ENCODE data around the gene CHAC1. TPM values are rescaled to one million over a fixed set of nuclear protein-coding genes. Genes with fewer than 3 reads are reported as not detected.
"Not testable (repeated sequence)": the region's sequence is repeated elsewhere in the genome, so short reads cannot be mapped to it uniquely, and the experiment has no call there.

CHAC1 gene
- polyA plus RNA-seq, 2 of the 4 experiments (the other 2 are of a cell fraction): 4.9 to 22.2 TPM

DNA sequence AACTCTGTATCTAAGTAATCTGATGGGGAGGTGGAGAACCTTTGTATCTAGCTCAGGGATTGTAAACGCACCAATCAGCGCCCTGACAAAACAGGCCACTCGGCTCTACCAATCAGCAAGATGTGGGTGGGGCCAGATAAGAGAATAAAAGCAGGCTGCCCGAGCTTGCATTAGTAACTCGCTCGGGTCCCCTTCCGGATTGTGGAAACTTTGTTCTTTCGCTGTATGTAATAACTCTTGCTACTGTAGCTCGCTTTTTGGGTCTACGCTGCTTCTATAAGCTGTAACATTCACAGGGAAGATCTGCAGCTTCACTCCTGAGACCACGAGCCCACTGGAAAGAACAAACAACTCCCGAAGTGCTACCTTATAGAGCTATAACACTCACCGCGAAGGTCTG is 9.0 kb downstream of the CHAC1 start:
- not testable (repeated sequence) for DNase-seq (ENCODE audit: low read depth in 1 of 2, low spot score in 1 of 2); H3K4me1 ChIP-seq; H3K4me3 ChIP-seq; FAIRE-seq; H3K9me3 ChIP-seq; H3K27ac ChIP-seq; ATAC-seq; H3K4me2 ChIP-seq
- ChIA-PET POLR2A (interaction anchor here (1.3 kb wide), 1 partner anchor 9 kb away, joined by 6 read pairs; the partner anchor contains the start of gene CHAC1), CTCF (interaction anchor here (1.4 to 4.7 kb wide), 5 partner anchors 20 to 63 kb away, joined by 3 to 26 read pairs (median 3); no protein-coding TSS in a partner anchor)
- 95% methylated on average over 14 of the region's 14 CpGs for WGBS (ENCODE audit: missing lambda C conversion rate)

DNA sequence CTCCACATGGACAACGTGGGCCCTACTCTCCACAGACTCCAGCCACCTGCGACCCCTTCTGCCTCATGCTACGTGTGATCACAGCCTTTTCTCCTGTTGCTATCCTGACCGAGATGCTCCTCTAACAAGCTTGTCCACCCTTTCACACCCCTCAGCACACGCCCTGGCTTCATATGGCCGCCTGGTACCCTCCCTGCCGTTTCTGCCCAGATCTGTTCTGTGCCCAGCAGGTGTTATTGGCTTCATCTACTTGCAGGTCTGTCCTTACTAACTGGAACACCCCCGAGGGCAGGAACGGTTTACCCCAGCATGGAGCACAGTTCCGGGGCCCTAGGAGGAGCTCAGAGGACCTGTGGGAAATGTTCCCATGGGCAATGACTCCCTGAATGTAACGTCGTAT is 9.9 kb downstream of the CHAC1 start:
- TF ChIP-seq, protein P1, sequence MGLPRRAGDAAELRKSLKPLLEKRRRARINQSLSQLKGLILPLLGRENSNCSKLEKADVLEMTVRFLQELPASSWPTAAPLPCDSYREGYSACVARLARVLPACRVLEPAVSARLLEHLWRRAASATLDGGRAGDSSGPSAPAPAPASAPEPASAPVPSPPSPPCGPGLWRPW (IDR thresholded peaks at IDR 0.05): no peak
- TF ChIP-seq POLR2AphosphoS2 (conservative IDR thresholded peaks at IDR 0.05; ENCODE audit: low read length) (no peak), HOXB13 (CRISPR knock-in tag; IDR thresholded peaks at IDR 0.05; ENCODE audit: low read depth) (no peak)
- TF ChIP-seq, protein P2, sequence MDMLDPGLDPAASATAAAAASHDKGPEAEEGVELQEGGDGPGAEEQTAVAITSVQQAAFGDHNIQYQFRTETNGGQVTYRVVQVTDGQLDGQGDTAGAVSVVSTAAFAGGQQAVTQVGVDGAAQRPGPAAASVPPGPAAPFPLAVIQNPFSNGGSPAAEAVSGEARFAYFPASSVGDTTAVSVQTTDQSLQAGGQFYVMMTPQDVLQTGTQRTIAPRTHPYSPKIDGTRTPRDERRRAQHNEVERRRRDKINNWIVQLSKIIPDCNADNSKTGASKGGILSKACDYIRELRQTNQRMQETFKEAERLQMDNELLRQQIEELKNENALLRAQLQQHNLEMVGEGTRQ (IDR thresholded peaks at IDR 0.05): no peak
- no peak for DNase-seq (ENCODE audit: low read depth in 1 of 2, low spot score in 1 of 2)
- H3K27ac ChIP-seq: no peak overlapping the region
- no peak overlapping the region for H3K4me3 ChIP-seq
- peaks cover 8% of the 10 kb centered on the region; the same call in 2 of the 3 replicates for H3K4me1 ChIP-seq
- POLR2A ChIA-PET: interaction anchor here (2.9 kb wide), 1 partner anchor 10 kb away, joined by 12 read pairs; the partner anchor contains the start of gene CHAC1
- WGBS (ENCODE audit: missing lambda C conversion rate): 73% methylated on average over 10 of the region's 12 CpGs
- no peak overlapping the region for H3K4me2 ChIP-seq
- no peak for FAIRE-seq
- no peak for ATAC-seq
- CTCF ChIA-PET: interaction anchor here (1.0 to 4.7 kb wide), 11 partner anchors 9 to 115 kb away, joined by 3 to 26 read pairs (median 4); no protein-coding TSS in a partner anchor
- H3K9me3 ChIP-seq: no peaks in the 10 kb centered on the region

DNA sequence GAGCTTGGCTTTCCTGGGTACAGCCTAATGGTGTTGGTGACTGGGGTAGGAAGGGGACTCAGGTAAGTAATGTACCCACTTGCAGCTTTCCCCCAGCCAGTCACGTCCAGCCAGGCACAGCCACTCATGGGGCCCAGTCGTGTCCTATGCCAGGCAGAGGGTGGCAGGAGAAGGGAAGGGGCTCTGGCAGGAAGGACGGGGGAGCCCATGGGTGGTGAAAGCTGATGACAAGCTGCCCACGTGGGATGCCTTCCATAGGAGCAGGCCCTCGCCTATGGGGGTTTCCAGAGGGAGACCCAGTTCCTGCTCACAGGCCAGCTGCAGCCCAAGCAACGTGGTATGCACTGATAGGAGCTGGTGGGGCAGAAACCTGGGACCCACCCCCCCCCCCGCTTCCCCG is 10.7 kb downstream of the CHAC1 start:
- no peak for FAIRE-seq
- Histone ChIP-seq H3K4me1 (peaks cover 8% of the 10 kb centered on the region; the same call in 2 of the 3 replicates), H3K4me2 (no peak overlapping the region), H3K27ac (no peak overlapping the region), H3K9me3 (no peaks in the 10 kb centered on the region), H3K4me3 (no peak overlapping the region)
- no peak for ATAC-seq
- no peak for DNase-seq (ENCODE audit: low read depth in 1 of 2, low spot score in 1 of 2)
- ChIA-PET POLR2A (interaction anchor here (2.9 kb wide), 1 partner anchor 11 kb away, joined by 12 read pairs; the partner anchor contains the start of gene CHAC1), CTCF (interaction anchor here (0.8 to 4.7 kb wide), 9 partner anchors 9 to 114 kb away, joined by 3 to 26 read pairs (median 4); no protein-coding TSS in a partner anchor)
- 53% methylated on average over 3 of the region's 8 CpGs for WGBS (ENCODE audit: missing lambda C conversion rate)
- no peak for TF ChIP-seq HDAC2 (IDR thresholded peaks at IDR 0.05)
- no peak for TF ChIP-seq HOXB5 (CRISPR knock-in tag; IDR thresholded peaks at IDR 0.05)
- TF ChIP-seq SREBF2 (IDR thresholded peaks at IDR 0.05): no peak
- TF ChIP-seq HEYL (CRISPR knock-in tag; IDR thresholded peaks at IDR 0.05): no peak
- TF ChIP-seq, protein P2 (IDR thresholded peaks at IDR 0.05): no peak

DNA sequence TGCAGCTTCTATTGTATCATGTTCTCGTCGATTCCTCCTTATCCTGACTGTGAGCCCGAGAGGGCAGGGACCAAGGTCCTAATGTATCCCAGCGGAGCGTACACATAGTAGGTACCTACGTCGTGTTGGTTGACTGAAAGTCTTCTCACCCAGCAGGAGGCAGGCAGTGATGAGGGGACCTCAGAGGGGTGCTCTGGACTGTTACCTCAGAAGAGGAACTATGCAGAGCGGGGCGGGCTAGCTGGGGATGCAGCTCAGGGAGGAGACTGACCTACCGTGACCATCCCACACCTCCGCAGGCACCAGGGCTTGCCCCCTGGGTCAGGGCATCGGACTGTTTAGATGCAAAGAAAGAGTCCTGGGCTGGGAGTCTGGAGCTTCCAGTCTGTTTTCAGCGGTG is 11.4 kb downstream of the CHAC1 start:
- ATAC-seq: no peak
- Histone ChIP-seq H3K4me3 (no peak overlapping the region), H3K27ac (no peak overlapping the region), H3K9me3 (no peaks in the 10 kb centered on the region), H3K4me2 (no peak overlapping the region), H3K4me1 (peaks cover 8% of the 10 kb centered on the region; the same call in 2 of the 3 replicates)
- 91% methylated on average over 10 of the region's 13 CpGs for WGBS (ENCODE audit: missing lambda C conversion rate)
- ChIA-PET CTCF (interaction anchor here (0.8 to 4.7 kb wide), 7 partner anchors 10 to 90 kb away, joined by 3 to 26 read pairs (median 4); no protein-coding TSS in a partner anchor), POLR2A (interaction anchor here (2.9 kb wide), 1 partner anchor 12 kb away, joined by 12 read pairs; the partner anchor contains the start of gene CHAC1)
- no peak for DNase-seq (ENCODE audit: low read depth in 1 of 2, low spot score in 1 of 2)
- TF ChIP-seq MAFK (IDR thresholded peaks at IDR 0.05; ENCODE audit: partially characterized antibody): no peak
- no peak for TF ChIP-seq ZNF302 (CRISPR knock-in tag; IDR thresholded peaks at IDR 0.05)
- no peak for TF ChIP-seq FOSB (CRISPR knock-in tag; IDR thresholded peaks at IDR 0.05)
- TF ChIP-seq MAZ (IDR thresholded peaks at IDR 0.05; ENCODE audit: borderline replicate concordance, low read depth, low read length): no peak
- no peak for TF ChIP-seq JUN (IDR thresholded peaks at IDR 0.05)
- no peak for TF ChIP-seq MYC (IDR thresholded peaks at IDR 0.05; ENCODE audit: borderline replicate concordance, low read length)
- no peak for TF ChIP-seq RARB (CRISPR knock-in tag; IDR thresholded peaks at IDR 0.05)
- no peak for TF ChIP-seq NPAS2 (CRISPR knock-in tag; IDR thresholded peaks at IDR 0.05; ENCODE audit: borderline replicate concordance)
- no peak for TF ChIP-seq FOXS1 (CRISPR knock-in tag; IDR thresholded peaks at IDR 0.05)
- no peak for TF ChIP-seq ZC3H11A (IDR thresholded peaks at IDR 0.05)
- no peak for TF ChIP-seq HOXB13 (CRISPR knock-in tag; IDR thresholded peaks at IDR 0.05; ENCODE audit: low read depth)
- TF ChIP-seq CBX2 (IDR thresholded peaks at IDR 0.05; ENCODE audit: borderline replicate concordance, low read depth): no peak
- no peak for TF ChIP-seq TFCP2L1 (CRISPR knock-in tag; IDR thresholded peaks at IDR 0.05)
- FAIRE-seq: no peak
